ENCODE data around the gene ACTR1A.
"Not testable (repeated sequence)": the region's sequence is repeated elsewhere in the genome, so short reads cannot be mapped to it uniquely, and the experiment has no call there.

Gene ACTR1A

GRCh38 chr10:102505462-102506115 lies 3.1 kb upstream of the ACTR1A start:
- no peak for TF ChIP-seq CTCF (IDR thresholded peaks at IDR 0.05; ENCODE audit: low read depth, low read length, missing control alignments)
- no peak for DNase-seq (ENCODE audit: low read depth)
- H3K4me3 ChIP-seq (ENCODE audit: low read depth, low read length), result no peak overlapping the region

GRCh38 chr10:102504976-102505300 lies 2.4 kb upstream of the ACTR1A start:
- DNase-seq (ENCODE audit: low read depth), result no peak
- H3K4me3 ChIP-seq (ENCODE audit: low read depth, low read length), result peak overlapping the region; percentile 84
- no peak for TF ChIP-seq CTCF (IDR thresholded peaks at IDR 0.05; ENCODE audit: low read depth, low read length, missing control alignments)

- no peak for DNase-seq (ENCODE audit: low read depth)
- peak overlapping the region; percentile 84 for H3K4me3 ChIP-seq (ENCODE audit: low read depth, low read length)
- TF ChIP-seq CTCF (IDR thresholded peaks at IDR 0.05; ENCODE audit: low read depth, low read length, missing control alignments), result no peak
Observed at GRCh38 chr10:102504179-102504975, 1.9 kb upstream of the ACTR1A start.

GRCh38 chr10:102503264-102504178 lies 1.0 kb upstream of the ACTR1A start, which contains the start of gene SUFU:
Gene SUFU (plus strand): TSS chr10:102503972. CDS start chr10:102504153, 181 bp downstream.
- TF ChIP-seq CTCF (IDR thresholded peaks at IDR 0.05; ENCODE audit: low read depth, low read length, missing control alignments), result peak; percentile 85
- peak within 1 kb of the TSS; percentile 84 for H3K4me3 ChIP-seq (ENCODE audit: low read depth, low read length)
- DNase-seq (ENCODE audit: low read depth), result peak; percentile 99

GRCh38 chr10:102502029-102502336 lies 529 bp downstream of the ACTR1A start:
- peak overlapping the region; percentile 75 for H3K4me3 ChIP-seq (ENCODE audit: low read depth, low read length)
- TF ChIP-seq CTCF (IDR thresholded peaks at IDR 0.05; ENCODE audit: low read depth, low read length, missing control alignments), result no peak
- peak; percentile 98 for DNase-seq (ENCODE audit: low read depth)

GRCh38 chr10:102501201-102502028 lies 1.1 kb downstream of the ACTR1A start:
- no peak for TF ChIP-seq CTCF (IDR thresholded peaks at IDR 0.05; ENCODE audit: low read depth, low read length, missing control alignments)
- peak overlapping the region; percentile 75 for H3K4me3 ChIP-seq (ENCODE audit: low read depth, low read length)
- no peak for DNase-seq (ENCODE audit: low read depth)

GRCh38 chr10:102500686-102501085 lies 1.8 kb downstream of the ACTR1A start:
- H3K4me3 ChIP-seq (ENCODE audit: low read depth, low read length); DNase-seq (ENCODE audit: low read depth): not testable (repeated sequence)
